HFFc6 (cell line): ENCODE measurements around the gene PAPPA. TPM values are rescaled to one million over a fixed set of nuclear protein-coding genes. Genes with fewer than 3 reads are reported as not detected.

ENCODE experiments used
- DNase-seq: peaks from one replicate; pipeline ENCODE4 v3.0.0-alpha.2; 2018
- H3K27ac Mint-ChIP-seq: 2 replicates; pipeline ENCODE4 v1.8.0; 2020; ENCODE audit warnings: mild to moderate bottlenecking, mixed read lengths
- H3K27me3 Mint-ChIP-seq: 2 replicates; pipeline ENCODE4 v1.8.0; 2021; ENCODE audit warnings: mild to moderate bottlenecking, moderate library complexity, mixed read lengths; ENCODE audit not compliant: insufficient read depth
- H3K36me3 Mint-ChIP-seq: 2 replicates; pipeline ENCODE4 v1.8.0; 2021; ENCODE audit warnings: low read depth, mixed read lengths
- H3K4me1 Mint-ChIP-seq: 2 replicates; pipeline ENCODE4 v1.8.0; 2020; ENCODE audit warnings: low read depth, mixed read lengths
- H3K4me3 Mint-ChIP-seq: 2 replicates; pipeline ENCODE4 v1.8.0; 2020; ENCODE audit warnings: mild to moderate bottlenecking, moderate library complexity, mixed read lengths
- H3K9me3 Mint-ChIP-seq: 2 replicates; pipeline ENCODE4 v1.8.0; 2020; ENCODE audit warnings: mild to moderate bottlenecking, mixed read lengths
- CTCF ChIP-seq: fragments of 200-600 bp; sonication (generic); IDR thresholded peaks from 2 replicates; pipeline ENCODE4 v1.5.0; 2021; ENCODE audit warnings: antibody characterized with exemption, mild to moderate bottlenecking
- total RNA-seq, 6 experiments: library from RNA; stranded (reverse); fragmentation: NEBNext Ultra II Directional; extraction: Animal tissue kit (Norgen Biotek cat#: 25700); gene quantifications; 2 replicates in 1 of 6; 3 replicates in 5 of 6; pipeline ENCODE4 v1.2.3, GENCODE V29; 2021

Gene PAPPA
- total RNA-seq, 6 experiments from 2014 or later: 8.2 to 13.2 (median 12.3) TPM

GRCh38 chr9:116144555-116144954 is 9.0 kb upstream of the PAPPA start:
- no peak for TF ChIP-seq CTCF
- peak overlapping the region; percentile 37 for H3K27ac Mint-ChIP-seq
- no peaks in the 10 kb centered on the region for H3K36me3 Mint-ChIP-seq
- no peaks in the 10 kb centered on the region for H3K9me3 Mint-ChIP-seq
- H3K27me3 Mint-ChIP-seq: no peaks in the 10 kb centered on the region; the same call in 1 of the 2 replicates
- H3K4me3 Mint-ChIP-seq: peak overlapping the region; percentile 65; the same call in 1 of the 2 replicates
- peaks cover 48% of the 10 kb centered on the region for H3K4me1 Mint-ChIP-seq
- DNase-seq: no peak

- H3K9me3 Mint-ChIP-seq: no peaks in the 10 kb centered on the region
- no peak for DNase-seq
- H3K27me3 Mint-ChIP-seq: no peaks in the 10 kb centered on the region; the same call in 1 of the 2 replicates
- peaks cover 53% of the 10 kb centered on the region for H3K4me1 Mint-ChIP-seq
- TF ChIP-seq CTCF: no peak
- no peaks in the 10 kb centered on the region for H3K36me3 Mint-ChIP-seq
- no peak overlapping the region for H3K27ac Mint-ChIP-seq
- H3K4me3 Mint-ChIP-seq: no peak overlapping the region
These were observed 8.6 kb upstream of the PAPPA start for GRCh38 chr9:116145036-116145435.

- H3K4me3 Mint-ChIP-seq: no peak overlapping the region
- H3K9me3 Mint-ChIP-seq: no peaks in the 10 kb centered on the region
- H3K27ac Mint-ChIP-seq: no peak overlapping the region
- no peak for DNase-seq
- TF ChIP-seq CTCF: no peak
- peaks cover 73% of the 10 kb centered on the region for H3K4me1 Mint-ChIP-seq
- no peaks in the 10 kb centered on the region; the same call in 1 of the 2 replicates for H3K27me3 Mint-ChIP-seq
- no peaks in the 10 kb centered on the region for H3K36me3 Mint-ChIP-seq
These were observed 5.8 kb upstream of the PAPPA start for GRCh38 chr9:116147821-116148220.

GRCh38 chr9:116149844-116150243 is 3.7 kb upstream of the PAPPA start:
- Mint-ChIP-seq H3K4me1 (peaks cover 67% of the 10 kb centered on the region), H3K36me3 (no peaks in the 10 kb centered on the region), H3K9me3 (no peaks in the 10 kb centered on the region), H3K27ac (peak overlapping the region; percentile 55), H3K27me3 (no peaks in the 10 kb centered on the region), H3K4me3 (no peak overlapping the region)
- no peak for DNase-seq
- peak; percentile 79 for TF ChIP-seq CTCF

- Mint-ChIP-seq H3K27me3 (no peaks in the 10 kb centered on the region), H3K36me3 (no peaks in the 10 kb centered on the region), H3K4me1 (peaks cover 67% of the 10 kb centered on the region), H3K4me3 (peak overlapping the region; percentile 89), H3K27ac (peak overlapping the region; percentile 89), H3K9me3 (no peaks in the 10 kb centered on the region)
- TF ChIP-seq CTCF: no peak
- DNase-seq: no peak
These were observed 2.4 kb upstream of the PAPPA start for GRCh38 chr9:116151199-116151598.

GRCh38 chr9:116151966-116152381 is 1.6 kb upstream of the PAPPA start:
- DNase-seq: peak; percentile 90
- Mint-ChIP-seq H3K36me3 (no peaks in the 10 kb centered on the region), H3K9me3 (no peaks in the 10 kb centered on the region), H3K4me1 (peaks cover 75% of the 10 kb centered on the region), H3K27ac (peak overlapping the region; percentile 89), H3K4me3 (peak overlapping the region; percentile 89), H3K27me3 (peaks cover 4% of the 10 kb centered on the region)
- no peak for TF ChIP-seq CTCF
